AG09319 (cell line): ENCODE data around the gene RHOF.

Experiments
- DNase-seq: peaks from one replicate; pipeline ENCODE4 v3.0.0-alpha.2; 2010; ENCODE audit warnings: low read depth; ENCODE audit errors: extremely low read depth
- CTCF ChIP-seq: IDR thresholded peaks from 2 replicates; pipeline ENCODE4 v1.5.1; 2011; ENCODE audit warnings: low read depth, mild to moderate bottlenecking, inconsistent platforms, low read length, moderate library complexity

Gene RHOF

GRCh38 chr12:121803861-121804416 lies 10.5 kb upstream of the RHOF start, which contains the start of gene SETD1B:
TSS of gene SETD1B (plus strand) at chr12:121804009. CDS start at chr12:121804738, 729 bp downstream.
- TF ChIP-seq CTCF = no peak
- DNase-seq = no peak

- DNase-seq = peak; percentile 93
- no peak for TF ChIP-seq CTCF
These were observed 9.6 kb upstream of the RHOF start for GRCh38 chr12:121802843-121803698.

GRCh38 chr12:121802485-121802842 lies 9.0 kb upstream of the RHOF start:
- no peak for DNase-seq

GRCh38 chr12:121801595-121802484 lies 8.4 kb upstream of the RHOF start:
- TF ChIP-seq CTCF = no peak
- no peak for DNase-seq

More at GRCh38 chr12:121802485-121802842, 9.0 kb upstream of the RHOF start:
- no peak for TF ChIP-seq CTCF

GRCh38 chr12:121800694-121801594 lies 7.5 kb upstream of the RHOF start:
- TF ChIP-seq CTCF = no peak
- no peak for DNase-seq

- peak; percentile 79 for DNase-seq
- TF ChIP-seq CTCF = no peak
These were observed 6.6 kb upstream of the RHOF start for GRCh38 chr12:121799842-121800693.
